ENCODE data around the gene NELL2.

DNA sequence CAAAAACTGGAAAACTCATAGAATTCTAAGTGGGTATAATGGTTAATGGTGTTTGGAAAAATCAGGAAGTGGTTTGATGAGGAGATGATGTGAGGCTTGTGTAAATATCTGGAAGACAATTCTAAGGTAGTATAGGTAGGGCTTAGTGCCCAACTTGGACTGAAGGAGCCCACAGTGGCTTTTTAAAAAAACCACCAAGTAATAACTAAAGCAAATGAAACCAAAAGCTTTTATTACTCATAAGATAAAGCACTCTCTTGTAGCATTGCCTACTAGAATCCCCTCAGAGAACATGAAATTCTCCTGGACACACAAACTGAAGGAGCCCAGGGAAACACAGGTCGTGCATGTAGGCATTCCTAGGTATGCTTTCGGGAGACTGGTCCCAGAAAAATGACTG is 324.5 kb downstream of the NELL2 start:
- TF ChIP-seq EZH2 (IDR thresholded peaks at IDR 0.05; ENCODE audit: insufficient read depth, poor library complexity, severe bottlenecking) (no peak), EZH2phosphoT487 (IDR thresholded peaks at IDR 0.05; ENCODE audit: insufficient read depth, low read depth) (no peak)
